BJ (cell line): Measurements from ENCODE around the gene MIS18A. TPM values are rescaled to one million over a fixed set of nuclear protein-coding genes. Genes with fewer than 3 reads are reported as not detected.
"Not testable (repeated sequence)": the region's sequence is repeated elsewhere in the genome, so short reads cannot be mapped to it uniquely, and the experiment has no call there.

ENCODE experiments used
- CTCF ChIA-PET: fragments of 350-600 bp; formaldehyde crosslinking; extraction: SDS; loops from one replicate; lab custom pipeline; 2021; ENCODE audit warnings: antibody characterized with exemption, inconsistent platforms; lab: Yijun Ruan, JAX
- POLR2A ChIA-PET: fragments of 300-600 bp; sonication (Branson Sonifier 250); formaldehyde crosslinking; extraction: SDS; loops from one replicate; lab custom pipeline; 2021; ENCODE audit warnings: antibody characterized with exemption; lab: Charles Lee
- DNase-seq: peaks from one replicate; pipeline ENCODE4 v3.0.0-alpha.2; 2011; ENCODE audit warnings: low read depth
- H3K27me3 ChIP-seq: 2 replicates; pipeline ENCODE4 v1.6.0; 2011; ENCODE audit warnings: low read length; ENCODE audit not compliant: control insufficient read depth, insufficient read depth
- H3K36me3 ChIP-seq: 2 replicates; pipeline ENCODE4 v1.5.1; 2011; ENCODE audit warnings: low read length; ENCODE audit not compliant: control insufficient read depth, insufficient read depth
- H3K4me3 ChIP-seq: 2 replicates; pipeline ENCODE4 v1.5.1; 2011; ENCODE audit warnings: low read depth, mild to moderate bottlenecking, control low read depth, low read length
- CTCF ChIP-seq: IDR thresholded peaks from 2 replicates; pipeline ENCODE4 v1.5.1; 2011; ENCODE audit warnings: low read depth, mild to moderate bottlenecking, control low read depth, inconsistent platforms, low read length, moderate library complexity; ENCODE audit not compliant: insufficient read depth
- polyA plus RNA-seq: library from polyadenylated mRNA; depleted of rRNA; stranded (reverse); fragments of >200 nt; gene quantifications from 2 replicates; pipeline ENCODE4 v1.2.3, GENCODE V29; 2011

The MIS18A gene
- polyA plus RNA-seq, 1 experiment = 6.0 TPM

- no peaks in the 10 kb centered on the region for H3K36me3 ChIP-seq
- DNase-seq = no peak
- H3K4me3 ChIP-seq = no peak overlapping the region
- ChIA-PET CTCF (interaction anchor here (1.4 to 1.7 kb wide), 2 partner anchors 18 to 293 kb away, joined by 4 to 5 read pairs; no protein-coding TSS in a partner anchor), POLR2A (no interaction called here)
- TF ChIP-seq CTCF = no peak
- H3K27me3 ChIP-seq = no peaks in the 10 kb centered on the region
These were observed 2.2 kb downstream of the MIS18A start for GRCh38 chr21:32276671-32277070.

GRCh38 chr21:32270748-32271147, 8.1 kb downstream of the MIS18A start:
- no peak for DNase-seq
- CTCF ChIA-PET = interaction anchor here (1.2 kb wide), 1 partner anchor 12 kb away, joined by 7 read pairs; no protein-coding TSS in a partner anchor
- H3K36me3 ChIP-seq = peaks cover 4% of the 10 kb centered on the region
- POLR2A ChIA-PET = no interaction called here
- H3K4me3 ChIP-seq = no peak overlapping the region
- no peak for TF ChIP-seq CTCF
- no peaks in the 10 kb centered on the region for H3K27me3 ChIP-seq

- H3K36me3 ChIP-seq, H3K4me3 ChIP-seq, CTCF ChIA-PET, DNase-seq, H3K27me3 ChIP-seq, POLR2A ChIA-PET: not testable (repeated sequence)
These were observed 13.5 kb downstream of the MIS18A start for GRCh38 chr21:32265321-32265720.

GRCh38 chr21:32261929-32262328, 16.9 kb downstream of the MIS18A start:
- H3K27me3 ChIP-seq = no peaks in the 10 kb centered on the region
- no peak overlapping the region for H3K4me3 ChIP-seq
- POLR2A ChIA-PET = no interaction called here
- CTCF ChIA-PET = interaction anchor here (0.7 to 2.8 kb wide), 2 partner anchors 396 to 476 kb away, joined by 5 to 8 read pairs; no protein-coding TSS in a partner anchor
- DNase-seq = no peak
- TF ChIP-seq CTCF = no peak
- no peaks in the 10 kb centered on the region for H3K36me3 ChIP-seq

GRCh38 chr21:32260130-32260529, 18.7 kb downstream of the MIS18A start:
- Histone ChIP-seq H3K36me3 (no peaks in the 10 kb centered on the region), H3K27me3 (no peaks in the 10 kb centered on the region; the same call in 1 of the 2 replicates), H3K4me3 (no peak overlapping the region)
- DNase-seq = no peak
- CTCF ChIA-PET = interaction anchor here (3.4 to 4.7 kb wide), 2 partner anchors 394 to 399 kb away, joined by 18 to 85 read pairs; no protein-coding TSS in a partner anchor
- POLR2A ChIA-PET = no interaction called here
- TF ChIP-seq CTCF = no peak

- POLR2A ChIA-PET, H3K36me3 ChIP-seq, DNase-seq, H3K4me3 ChIP-seq, H3K27me3 ChIP-seq: not testable (repeated sequence)
- CTCF ChIA-PET = interaction anchor here (0.5 to 4.7 kb wide), 30 partner anchors 10 to 504 kb away, joined by 3 to 85 read pairs (median 5); partner anchors contain the start of gene HUNK
These were observed 20.1 kb downstream of the MIS18A start for GRCh38 chr21:32258786-32259048.
